Fibroblast of peridontal ligament (primary cell): Measurements from ENCODE around the gene HMCN1.
"Not testable (repeated sequence)": the region's sequence is repeated elsewhere in the genome, so short reads cannot be mapped to it uniquely, and the experiment has no call there.

Experiments used
- DNase-seq: peaks from one replicate; pipeline ENCODE4 v3.0.0-alpha.2; 2010; ENCODE audit errors: extremely low read depth

The HMCN1 gene

GRCh38 chr1:185741551-185741950 is 7.4 kb downstream of the HMCN1 start:
- DNase-seq = peak; percentile 79

DNA sequence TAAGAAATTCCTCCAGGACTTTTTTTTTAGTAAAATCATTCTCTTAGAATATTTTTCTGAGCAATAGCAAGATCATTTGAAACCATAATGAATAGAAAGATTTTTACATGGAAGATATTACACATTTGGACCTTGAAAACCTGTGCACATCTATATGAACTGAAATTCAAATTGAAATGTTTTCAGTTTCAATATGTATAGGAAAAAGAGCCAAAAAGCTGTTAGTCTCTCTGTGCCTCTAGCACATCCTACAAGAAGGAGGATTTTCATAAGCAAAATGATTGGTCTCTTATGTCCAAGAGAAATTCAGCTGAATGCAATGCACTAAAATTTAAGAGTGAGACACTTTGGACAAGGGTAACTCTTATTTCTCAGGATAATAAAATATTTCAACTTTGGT is 8.2 kb downstream of the HMCN1 start:
- DNase-seq = no peak

GRCh38 chr1:185745165-185745564 is 11.0 kb downstream of the HMCN1 start:
- DNase-seq = no peak

DNA sequence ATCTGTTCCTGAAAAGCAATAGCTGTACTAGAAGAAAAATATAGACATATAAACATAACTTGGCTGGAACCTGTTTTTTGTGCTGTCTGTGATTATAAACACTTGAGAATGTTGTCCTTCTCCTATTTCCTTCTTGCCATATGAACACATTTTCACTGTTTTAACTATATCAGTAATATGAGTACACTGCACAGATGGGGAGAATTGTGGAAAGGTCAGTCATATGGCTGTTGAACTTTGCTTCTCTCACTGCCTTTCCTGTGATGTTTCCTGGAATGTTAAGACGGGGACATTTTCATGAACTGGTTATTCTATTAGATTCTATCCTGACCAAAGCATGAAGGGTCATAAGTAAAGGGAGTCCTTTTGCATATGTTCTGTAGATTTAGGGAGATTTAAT is 24.9 kb downstream of the HMCN1 start:
- peak; percentile 19 for DNase-seq

DNA sequence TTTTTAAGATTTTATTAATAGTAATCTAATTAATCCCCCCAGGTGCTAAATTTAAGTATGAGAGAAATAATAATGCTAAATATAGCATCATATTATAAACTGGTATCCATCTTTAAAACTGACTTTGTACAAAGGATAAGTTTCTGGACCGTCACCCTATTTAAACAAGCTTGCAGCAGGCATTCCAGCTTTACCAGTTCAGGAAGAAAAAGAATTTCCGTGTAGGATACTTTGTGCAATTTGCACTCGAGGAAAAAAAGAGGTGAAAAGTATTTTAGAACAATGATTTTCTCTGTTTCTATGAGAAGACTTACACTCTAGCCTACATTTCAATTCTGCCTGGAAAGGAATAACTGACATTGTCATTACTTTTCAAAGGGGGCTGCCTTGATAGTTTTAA is 27.6 kb downstream of the HMCN1 start:
- no peak for DNase-seq

- DNase-seq = no peak
Measured at GRCh38 chr1:185767508-185768120, 33.4 kb downstream of the HMCN1 start.

GRCh38 chr1:185768371-185768770 is 34.2 kb downstream of the HMCN1 start:
- no peak for DNase-seq

DNA sequence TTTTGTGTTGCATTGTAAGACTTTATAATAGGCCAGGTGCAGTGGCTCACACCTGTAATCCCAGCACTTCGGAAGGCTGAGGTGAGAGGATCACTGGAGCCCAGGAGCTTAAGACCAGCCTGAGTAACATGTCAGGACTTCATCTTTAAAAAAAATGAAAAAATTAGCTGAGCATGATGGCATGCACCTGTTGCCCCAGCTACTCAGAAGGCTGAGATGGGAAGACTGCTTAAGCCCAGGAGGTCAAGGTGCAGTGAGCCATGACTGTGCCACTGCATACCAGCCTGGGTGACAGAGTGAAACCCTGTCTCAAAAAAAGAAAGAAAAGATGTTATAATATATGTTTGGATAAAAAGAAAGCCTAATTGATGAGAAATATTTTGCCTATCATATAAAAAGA is 34.9 kb downstream of the HMCN1 start:
- no peak for DNase-seq

GRCh38 chr1:185774394-185774793 is 40.2 kb downstream of the HMCN1 start:
- no peak for DNase-seq

DNA sequence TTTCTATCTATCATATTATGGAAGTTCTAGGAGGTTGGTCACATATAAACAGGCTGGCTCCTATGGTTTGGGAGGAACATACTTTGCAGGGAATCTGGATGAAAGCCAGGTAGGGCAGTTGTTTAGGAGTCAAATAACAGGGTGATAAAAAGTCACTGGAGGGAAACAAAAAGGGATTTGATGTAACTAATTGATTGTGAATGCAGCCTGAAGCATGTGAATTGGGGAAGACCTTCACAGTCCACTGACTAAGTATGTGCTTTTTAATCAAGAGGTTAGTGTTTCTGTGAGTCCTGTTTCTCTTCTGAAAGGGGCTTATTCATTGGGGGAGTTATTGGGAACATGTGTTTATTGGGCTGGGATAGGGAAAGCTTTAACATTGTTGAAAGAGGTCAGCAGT is 41.3 kb downstream of the HMCN1 start:
- DNase-seq = peak; percentile 22

GRCh38 chr1:185776522-185776921 is 42.3 kb downstream of the HMCN1 start:
- no peak for DNase-seq

- DNase-seq = not testable (repeated sequence)
Measured at GRCh38 chr1:185783860-185784259, 49.7 kb downstream of the HMCN1 start.

DNA sequence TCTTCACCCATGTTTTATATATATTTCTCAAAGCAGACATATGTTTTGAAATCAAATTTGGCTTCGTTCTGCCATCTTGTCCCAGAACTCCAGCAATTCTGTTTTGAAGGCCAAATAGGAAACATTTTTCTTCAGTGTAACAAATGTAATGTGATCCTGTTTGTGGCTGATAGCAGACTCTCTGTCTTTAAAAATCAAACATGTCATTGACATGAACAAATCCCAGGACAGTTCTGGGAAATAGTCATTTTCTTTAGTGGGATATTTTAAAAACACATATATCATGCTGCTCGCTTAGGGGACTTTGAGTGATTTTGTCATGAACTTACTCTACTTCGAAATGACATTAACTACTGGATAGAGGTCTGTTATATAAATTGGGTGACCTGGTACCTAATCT is 51.4 kb downstream of the HMCN1 start:
- no peak for DNase-seq

- DNase-seq = no peak
Measured at GRCh38 chr1:185786524-185786923, 52.3 kb downstream of the HMCN1 start.

- no peak for DNase-seq
Measured at GRCh38 chr1:185787238-185787637, 53.0 kb downstream of the HMCN1 start.

DNA sequence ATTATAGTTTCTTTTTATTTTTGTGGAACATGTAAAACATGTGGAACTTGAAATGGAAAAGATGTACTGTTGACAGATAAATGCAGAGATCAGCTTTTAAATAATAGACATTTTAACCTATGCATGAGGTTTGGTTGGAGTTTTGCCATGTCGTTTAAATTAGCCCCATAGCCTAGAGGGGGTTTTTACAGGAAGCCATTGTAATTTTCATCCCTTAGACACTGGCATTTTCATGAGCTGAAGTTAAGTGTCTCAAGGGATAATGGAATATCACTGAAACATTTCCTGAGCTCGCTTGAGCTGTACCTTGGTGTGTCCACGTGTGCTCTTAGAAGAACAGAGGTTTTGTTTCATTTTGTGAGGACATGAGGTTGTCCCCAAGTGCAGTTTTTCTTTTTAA is 54.2 kb downstream of the HMCN1 start:
- no peak for DNase-seq

- no peak for DNase-seq
Measured at GRCh38 chr1:185789501-185790193, 55.5 kb downstream of the HMCN1 start.

- DNase-seq = peak; percentile 53
Measured at GRCh38 chr1:185790194-185790735, 56.1 kb downstream of the HMCN1 start.

GRCh38 chr1:185792040-185792439 is 57.8 kb downstream of the HMCN1 start:
- DNase-seq = no peak

- not testable (repeated sequence) for DNase-seq
Measured at GRCh38 chr1:185794495-185794894, 60.3 kb downstream of the HMCN1 start.

- DNase-seq = peak; percentile 79
Measured at GRCh38 chr1:185795181-185795580, 61.0 kb downstream of the HMCN1 start.

DNA sequence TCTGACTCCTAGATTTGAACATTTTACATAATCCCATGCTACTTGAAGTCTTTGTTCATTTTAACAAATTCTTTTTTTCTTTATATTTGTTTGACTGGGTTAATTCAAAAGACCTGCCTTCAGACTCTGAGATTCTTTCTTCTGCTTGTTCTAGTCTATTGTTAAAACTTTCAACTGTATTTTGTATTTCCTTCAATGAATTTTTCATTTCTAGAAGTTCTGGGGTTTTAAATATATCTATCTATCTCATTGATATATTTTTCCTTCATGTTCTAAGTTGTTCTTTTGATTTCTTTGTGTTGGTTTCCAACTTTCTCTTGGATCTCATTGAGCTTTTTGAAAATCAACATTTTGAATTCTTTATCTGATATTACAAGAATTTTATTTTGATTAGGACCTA is 64.3 kb downstream of the HMCN1 start:
- no peak for DNase-seq

DNA sequence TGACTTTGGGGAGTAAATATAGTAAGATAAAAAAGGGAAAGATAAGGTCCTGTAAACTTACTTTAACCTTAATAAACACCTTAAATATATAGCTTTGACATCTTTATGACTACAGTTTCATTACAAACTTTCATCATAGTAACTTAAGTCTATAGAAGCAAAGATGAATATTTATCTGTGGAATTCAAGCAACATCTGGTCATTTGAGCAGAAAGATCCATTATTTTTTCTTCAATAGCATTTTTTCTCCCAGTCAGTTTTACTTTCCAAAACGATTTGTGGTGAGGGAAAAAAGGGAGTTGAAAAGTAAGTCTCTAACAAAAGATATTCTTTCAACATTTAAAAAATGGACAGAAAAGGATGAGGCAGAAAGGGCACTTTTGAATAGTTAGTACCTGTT is 69.0 kb downstream of the HMCN1 start:
- DNase-seq = no peak
